Measurements from ENCODE around the gene PPP1CA.

DNA sequence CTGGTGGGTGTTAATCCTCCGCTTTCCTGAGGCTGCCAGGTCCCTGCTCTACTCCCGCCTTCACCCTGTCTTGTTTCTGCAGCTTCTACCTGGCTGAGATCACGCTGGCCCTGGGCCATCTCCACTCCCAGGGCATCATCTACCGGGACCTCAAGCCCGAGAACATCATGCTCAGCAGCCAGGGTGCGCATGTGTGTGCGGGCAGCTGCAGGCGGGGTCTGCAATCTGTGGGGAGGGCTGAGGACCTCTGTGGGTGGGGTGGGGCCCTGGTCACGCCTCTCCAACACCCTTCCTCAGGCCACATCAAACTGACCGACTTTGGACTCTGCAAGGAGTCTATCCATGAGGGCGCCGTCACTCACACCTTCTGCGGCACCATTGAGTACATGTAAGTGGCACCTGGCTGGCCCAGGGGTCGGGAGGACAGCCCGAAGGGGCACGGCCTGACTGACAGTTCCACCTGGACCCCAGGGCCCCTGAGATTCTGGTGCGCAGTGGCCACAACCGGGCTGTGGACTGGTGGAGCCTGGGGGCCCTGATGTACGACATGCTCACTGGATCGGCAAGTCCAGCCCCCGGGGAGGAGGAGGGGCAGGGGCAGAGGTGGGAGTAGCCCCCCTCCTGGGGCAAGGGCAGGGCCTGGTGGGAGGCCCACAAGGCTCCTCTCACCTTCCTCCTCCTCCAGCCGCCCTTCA, 31.1 kb upstream of the PPP1CA start:
- TF ChIP-seq EZH2 (IDR thresholded peaks at IDR 0.05) (no peak), POLR2AphosphoS5 (IDR thresholded peaks at IDR 0.05; ENCODE audit: borderline replicate concordance, low read depth, low read length) (no peak), FOXP2 (optimal IDR thresholded peaks at IDR 0.05; ENCODE audit: control extremely low read depth, extremely low read length, insufficient read depth) (no peak)
